Muscle of leg (tissue), 11 donors: ENCODE measurements around the gene ZBTB32. TPM values are rescaled to one million over a fixed set of nuclear protein-coding genes. Genes with fewer than 3 reads are reported as not detected.

Source experiments
- DNase-seq: peaks from one replicate; pipeline ENCODE4 v3.0.0; 2013
- H3K27ac ChIP-seq: one replicate; pipeline ENCODE4 v1.5.1; 2013; ENCODE audit warnings: mild to moderate bottlenecking, low read length, control low read depth
- H3K27me3 ChIP-seq: one replicate; pipeline ENCODE4 v1.6.1; 2013; ENCODE audit warnings: low read length; ENCODE audit not compliant: control insufficient read depth, insufficient read depth
- H3K36me3 ChIP-seq: one replicate; pipeline ENCODE4 v1.6.1; 2013; ENCODE audit warnings: low read length; ENCODE audit not compliant: control insufficient read depth, insufficient read depth
- H3K4me1 ChIP-seq: one replicate; pipeline ENCODE4 v1.6.1; 2013; ENCODE audit warnings: low read length; ENCODE audit not compliant: control insufficient read depth, insufficient read depth
- H3K4me3 ChIP-seq: one replicate; pipeline ENCODE4 v1.5.1; 2013; ENCODE audit warnings: low read length, control low read depth
- H3K9me3 ChIP-seq: replicated peaks from 2 replicates; pipeline ENCODE4 v1.6.1; 2013; ENCODE audit warnings: low read depth, low read length; ENCODE audit not compliant: control insufficient read depth
- WGBS: methylation state at CpG from one replicate; pipeline ENCODE4 v1.1.5; 2013; ENCODE audit warnings: missing lambda C conversion rate; ENCODE audit not compliant: insufficient coverage; 5-methylcytosine and 5-hydroxymethylcytosine counted together
- polyA plus RNA-seq, 8 donors: library from polyadenylated mRNA; unstranded; fragments of 120-200 nt; gene quantifications; one replicate each; pipeline versions ENCODE4 v1.2.1 to v1.2.3, GENCODE V29; 2013; ENCODE audit warnings: inconsistent platforms in 1 of 8, low replicate concordance in 1 of 8; ENCODE audit not compliant: insufficient read length in 8 of 8, insufficient read depth in 1 of 8
- total RNA-seq: library from RNA; stranded (reverse); fragments of 120-200 nt; gene quantifications from one replicate; pipeline ENCODE4 v1.2.4, GENCODE V29; 2013

ZBTB32 gene
- total and polyA plus RNA-seq, 9 donors: 0.25 to 0.40 (median 0.36) TPM; not detected in 3

- no peak overlapping the region for H3K27ac ChIP-seq
- no peak overlapping the region for H3K4me3 ChIP-seq
- DNase-seq: no peak
- peaks cover 98% of the 10 kb centered on the region for H3K36me3 ChIP-seq
- 93% methylated on average over 17 of the region's 25 CpGs for WGBS
- no peaks in the 10 kb centered on the region for H3K9me3 ChIP-seq
- no peaks in the 10 kb centered on the region for H3K27me3 ChIP-seq
- no peaks in the 10 kb centered on the region for H3K4me1 ChIP-seq
These were observed 22.9 kb downstream of the ZBTB32 start for GRCh38 chr19:35727053-35727955.

DNA sequence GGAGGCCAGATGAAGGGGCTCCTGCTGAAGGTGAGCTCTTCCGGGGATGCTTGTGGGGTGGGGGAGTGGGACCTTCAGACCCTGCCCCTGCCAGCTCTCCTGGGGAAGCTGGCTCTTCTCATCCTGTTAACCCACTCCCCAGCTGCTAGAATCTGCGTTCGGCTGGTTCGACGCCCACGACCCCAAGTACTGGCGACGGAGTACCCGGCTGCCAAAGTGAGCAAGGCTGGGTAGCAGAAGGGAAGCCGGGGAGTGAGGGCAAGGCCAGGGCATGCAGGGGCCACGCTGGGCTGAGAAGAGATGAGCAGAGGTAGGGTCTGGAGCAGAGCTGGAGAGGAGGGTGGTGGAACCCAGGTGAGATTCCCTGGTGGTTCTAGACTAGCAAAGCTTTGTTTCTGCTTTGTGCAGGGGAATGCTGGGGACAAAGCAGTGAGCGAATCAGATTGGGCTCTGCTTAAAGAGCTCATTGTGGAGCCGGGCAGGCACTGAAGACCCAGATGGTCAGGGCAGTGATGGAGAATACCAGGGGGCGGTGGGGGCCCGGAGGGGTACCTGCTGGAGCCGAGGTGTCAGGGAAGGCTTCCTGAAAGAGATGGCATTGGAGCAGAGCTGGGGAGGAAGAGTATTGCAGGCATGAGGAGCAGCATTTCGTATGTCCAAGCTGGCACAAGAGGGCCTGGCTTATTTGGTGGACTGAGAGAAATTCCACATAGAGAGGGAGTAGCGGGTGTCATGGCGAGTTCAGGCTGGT is 23.8 kb downstream of the ZBTB32 start:
- H3K27ac ChIP-seq: no peak overlapping the region
- no peak for DNase-seq
- no peak overlapping the region for H3K4me3 ChIP-seq
- peaks cover 95% of the 10 kb centered on the region for H3K36me3 ChIP-seq
- 92% methylated on average over 16 of the region's 19 CpGs for WGBS
- no peaks in the 10 kb centered on the region for H3K4me1 ChIP-seq
- no peaks in the 10 kb centered on the region for H3K9me3 ChIP-seq
- H3K27me3 ChIP-seq: no peaks in the 10 kb centered on the region

- DNase-seq: no peak
- Histone ChIP-seq H3K9me3 (no peaks in the 10 kb centered on the region), H3K4me1 (no peaks in the 10 kb centered on the region), H3K27me3 (no peaks in the 10 kb centered on the region), H3K27ac (no peak overlapping the region), H3K4me3 (no peak overlapping the region), H3K36me3 (peaks cover 94% of the 10 kb centered on the region)
- 93% methylated on average over 18 of the region's 18 CpGs for WGBS
These were observed 24.7 kb downstream of the ZBTB32 start for GRCh38 chr19:35729021-35729420.

- no peak overlapping the region for H3K4me3 ChIP-seq
- 87% methylated on average over 11 of the region's 11 CpGs for WGBS
- no peaks in the 10 kb centered on the region for H3K4me1 ChIP-seq
- H3K9me3 ChIP-seq: no peaks in the 10 kb centered on the region
- peaks cover 94% of the 10 kb centered on the region for H3K36me3 ChIP-seq
- no peak for DNase-seq
- H3K27ac ChIP-seq: no peak overlapping the region
- no peaks in the 10 kb centered on the region for H3K27me3 ChIP-seq
These were observed 25.4 kb downstream of the ZBTB32 start for GRCh38 chr19:35729763-35730162.

DNA sequence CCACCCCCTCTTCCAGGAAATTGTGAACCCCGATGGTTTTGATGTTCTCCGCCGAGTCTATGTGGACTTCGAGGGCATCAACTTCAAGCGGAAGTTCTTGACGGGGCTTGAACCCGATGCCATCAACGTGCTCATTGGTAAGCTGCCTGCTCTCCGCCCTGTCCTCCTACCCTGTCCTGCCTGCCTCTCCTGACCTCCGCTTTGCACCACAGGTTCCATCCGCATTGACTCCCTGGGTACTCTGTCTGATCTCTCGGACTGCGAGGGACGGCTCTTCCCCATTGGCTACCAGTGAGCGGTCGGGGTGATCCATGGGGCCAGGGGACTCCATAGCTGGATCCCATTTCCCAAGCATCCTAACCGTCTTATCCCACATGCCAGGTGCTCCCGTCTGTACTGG is 26.0 kb downstream of the ZBTB32 start:
- Histone ChIP-seq H3K27me3 (no peaks in the 10 kb centered on the region), H3K27ac (no peak overlapping the region), H3K4me1 (no peaks in the 10 kb centered on the region), H3K4me3 (no peak overlapping the region), H3K9me3 (no peaks in the 10 kb centered on the region), H3K36me3 (peaks cover 93% of the 10 kb centered on the region)
- DNase-seq: no peak
- 93% methylated on average over 18 of the region's 18 CpGs for WGBS

DNA sequence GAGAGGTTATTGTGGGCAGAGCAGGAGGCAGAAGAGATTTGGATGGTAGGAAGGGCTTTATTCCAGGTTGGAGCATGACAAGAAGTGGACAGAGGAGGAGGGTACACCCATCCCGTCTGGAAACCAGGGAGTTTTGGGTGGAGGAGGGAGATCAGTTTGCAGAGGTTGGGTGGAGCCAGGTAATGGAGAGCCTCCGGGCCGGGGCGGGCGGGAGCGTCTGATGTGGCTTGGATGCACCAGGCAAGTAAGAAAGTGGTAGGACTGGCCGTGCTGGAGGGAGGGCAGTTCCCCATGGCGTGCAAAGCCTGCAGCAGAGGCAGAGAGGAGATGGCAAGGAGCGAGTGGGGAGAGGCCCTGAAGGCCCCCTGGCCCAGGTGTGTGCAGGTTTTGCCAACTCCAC is 27.0 kb downstream of the ZBTB32 start:
- WGBS: 68% methylated on average over 9 of the region's 9 CpGs
- Histone ChIP-seq H3K27ac (no peak overlapping the region), H3K36me3 (peaks cover 89% of the 10 kb centered on the region), H3K27me3 (no peaks in the 10 kb centered on the region), H3K9me3 (no peaks in the 10 kb centered on the region), H3K4me3 (no peak overlapping the region), H3K4me1 (no peaks in the 10 kb centered on the region)
- no peak for DNase-seq

DNA sequence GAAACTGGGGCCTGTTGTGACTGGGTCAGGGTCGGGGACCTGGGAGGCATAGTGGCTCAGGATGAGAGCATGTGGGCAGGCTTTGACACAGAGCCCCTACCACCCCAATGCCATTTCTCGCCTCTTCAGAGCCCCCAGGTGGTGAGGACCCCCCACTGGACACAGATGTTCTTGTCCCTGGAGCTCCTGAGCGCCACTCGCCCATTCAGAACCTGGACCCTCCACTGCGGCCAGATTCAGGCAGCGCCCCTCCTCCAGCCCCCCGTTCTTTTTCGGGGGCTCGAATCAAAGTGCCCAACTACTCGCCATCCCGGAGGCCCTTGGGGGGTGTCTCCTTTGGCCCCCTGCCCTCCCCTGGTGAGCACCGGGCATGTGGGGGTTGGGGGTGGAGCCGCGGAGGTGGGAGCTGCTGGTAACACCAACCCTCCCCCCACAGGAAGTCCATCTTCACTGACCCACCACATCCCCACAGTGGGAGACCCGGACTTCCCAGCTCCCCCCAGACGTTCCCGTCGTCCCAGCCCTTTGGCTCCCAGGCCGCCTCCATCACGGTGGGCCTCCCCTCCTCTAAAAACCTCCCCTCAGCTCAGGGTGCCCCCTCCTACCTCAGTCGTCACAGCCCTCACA is 27.5 kb downstream of the ZBTB32 start:
- H3K27me3 ChIP-seq: no peaks in the 10 kb centered on the region
- peaks cover 92% of the 10 kb centered on the region for H3K36me3 ChIP-seq
- no peak overlapping the region for H3K27ac ChIP-seq
- no peak overlapping the region for H3K4me3 ChIP-seq
- H3K9me3 ChIP-seq: no peaks in the 10 kb centered on the region
- DNase-seq: no peak
- H3K4me1 ChIP-seq: no peaks in the 10 kb centered on the region
- WGBS: 64% methylated on average over 9 of the region's 21 CpGs

DNA sequence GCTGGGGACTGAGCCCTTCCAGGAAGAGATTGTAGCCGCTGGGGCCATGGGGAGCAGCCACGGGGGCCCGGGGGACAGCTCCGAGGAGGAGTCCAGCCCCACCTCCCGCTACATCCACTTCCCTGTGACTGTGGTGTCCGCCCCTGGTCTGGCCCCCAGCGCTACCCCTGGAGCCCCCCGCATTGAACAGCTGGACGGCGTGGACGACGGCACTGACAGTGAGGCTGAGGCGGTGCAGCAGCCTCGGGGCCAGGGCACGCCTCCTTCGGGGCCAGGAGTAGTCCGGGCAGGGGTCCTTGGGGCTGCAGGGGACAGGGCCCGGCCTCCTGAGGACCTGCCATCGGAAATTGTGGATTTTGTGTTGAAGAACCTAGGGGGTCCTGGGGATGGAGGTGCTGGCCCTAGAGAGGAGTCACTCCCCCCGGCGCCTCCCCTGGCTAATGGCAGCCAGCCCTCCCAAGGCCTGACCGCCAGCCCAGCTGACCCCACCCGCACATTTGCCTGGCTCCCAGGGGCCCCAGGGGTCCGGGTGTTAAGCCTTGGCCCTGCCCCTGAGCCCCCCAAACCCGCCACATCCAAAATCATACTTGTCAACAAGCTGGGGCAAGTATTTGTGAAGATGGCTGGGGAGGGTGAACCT is 28.3 kb downstream of the ZBTB32 start:
- no peaks in the 10 kb centered on the region for H3K27me3 ChIP-seq
- no peaks in the 10 kb centered on the region for H3K9me3 ChIP-seq
- H3K27ac ChIP-seq: no peak overlapping the region
- 79% methylated on average over 21 of the region's 25 CpGs for WGBS
- peaks cover 92% of the 10 kb centered on the region for H3K36me3 ChIP-seq
- H3K4me1 ChIP-seq: no peaks in the 10 kb centered on the region
- DNase-seq: no peak
- no peak overlapping the region for H3K4me3 ChIP-seq

- Histone ChIP-seq H3K4me1 (no peaks in the 10 kb centered on the region), H3K4me3 (no peak overlapping the region), H3K36me3 (peaks cover 92% of the 10 kb centered on the region), H3K27me3 (no peaks in the 10 kb centered on the region), H3K27ac (no peak overlapping the region), H3K9me3 (no peaks in the 10 kb centered on the region)
- 89% methylated on average over 22 of the region's 35 CpGs for WGBS
- no peak for DNase-seq
These were observed 29.1 kb downstream of the ZBTB32 start for GRCh38 chr19:35733180-35734125.
